ENCODE results near the gene PDP2.
"Not testable (repeated sequence)": the region's sequence is repeated elsewhere in the genome, so short reads cannot be mapped to it uniquely, and the experiment has no call there.

PDP2 gene

GRCh38 chr16:66853261-66854139, 26.8 kb upstream of the PDP2 start:
- no peak for DNase-seq

GRCh38 chr16:66856184-66856730, 24.1 kb upstream of the PDP2 start:
- no peak for DNase-seq

- DNase-seq, result no peak
Measured at GRCh38 chr16:66856801-66857200, 23.5 kb upstream of the PDP2 start.

GRCh38 chr16:66857437-66857836, 22.9 kb upstream of the PDP2 start:
- DNase-seq, result no peak

- no peak for DNase-seq
Measured at GRCh38 chr16:66858740-66859396, 21.4 kb upstream of the PDP2 start.

GRCh38 chr16:66859397-66860068, 20.8 kb upstream of the PDP2 start:
- no peak for DNase-seq

GRCh38 chr16:66862023-66862520, 18.2 kb upstream of the PDP2 start:
- no peak for DNase-seq

- no peak for DNase-seq
Measured at GRCh38 chr16:66863707-66864106, 16.6 kb upstream of the PDP2 start.

GRCh38 chr16:66869424-66869823, 10.9 kb upstream of the PDP2 start:
- no peak for DNase-seq

GRCh38 chr16:66871363-66871762, 9.0 kb upstream of the PDP2 start:
- DNase-seq, result not testable (repeated sequence)

GRCh38 chr16:66871840-66872239, 8.5 kb upstream of the PDP2 start:
- no peak for DNase-seq

GRCh38 chr16:66872559-66872942, 7.8 kb upstream of the PDP2 start:
- DNase-seq, result no peak

GRCh38 chr16:66872943-66873684, 7.2 kb upstream of the PDP2 start:
- DNase-seq, result peak; percentile 85 to 99

- no peak for DNase-seq
Measured at GRCh38 chr16:66873685-66874055, 6.6 kb upstream of the PDP2 start.

GRCh38 chr16:66874079-66874775, 6.1 kb upstream of the PDP2 start:
- DNase-seq, result no peak

GRCh38 chr16:66878067-66878466, 2.2 kb upstream of the PDP2 start:
- DNase-seq, result no peak

GRCh38 chr16:66881014-66881417, 701 bp downstream of the PDP2 start:
- no peak for DNase-seq

GRCh38 chr16:66881560-66881959, 1.2 kb downstream of the PDP2 start:
- no peak for DNase-seq

- DNase-seq, result no peak
Measured at GRCh38 chr16:66881964-66882508, 1.7 kb downstream of the PDP2 start.

GRCh38 chr16:66882702-66883101, 2.4 kb downstream of the PDP2 start:
- no peak for DNase-seq

- DNase-seq, result no peak
Measured at GRCh38 chr16:66885491-66885890, 5.2 kb downstream of the PDP2 start.

- DNase-seq, result no peak
Measured at GRCh38 chr16:66886321-66886720, 6.0 kb downstream of the PDP2 start.
